ENCODE data around the gene KYAT1. TPM values are rescaled to one million over a fixed set of nuclear protein-coding genes. Genes with fewer than 3 reads are reported as not detected.

Gene KYAT1
- total and polyA plus RNA-seq, 2 of the 13 experiments (the other 11 are each of a cell fraction or from before 2014, with no cell fraction given) = 9.2 to 46.5 TPM

GRCh38 chr9:128921881-128922763, 40.4 kb upstream of the KYAT1 start (continued):
- TF ChIP-seq PRDM10 (CRISPR knock-in tag; IDR thresholded peaks at IDR 0.05; ENCODE audit: low read depth) = peak; percentile 72; the same call in 1 of the 2 replicates
- TF ChIP-seq THYN1 (CRISPR knock-in tag; IDR thresholded peaks at IDR 0.05; ENCODE audit: borderline replicate concordance, low read depth) = no peak
- TF ChIP-seq POGZ (CRISPR knock-in tag; IDR thresholded peaks at IDR 0.05) = no peak
- TF ChIP-seq PPARG (CRISPR knock-in tag; conservative IDR thresholded peaks at IDR 0.05) = no peak
- TF ChIP-seq RCOR2 (CRISPR knock-in tag; IDR thresholded peaks at IDR 0.05) = no peak
- no peak for TF ChIP-seq HES4 (CRISPR knock-in tag; IDR thresholded peaks at IDR 0.05; ENCODE audit: borderline replicate concordance)
- TF ChIP-seq ZNF800 (CRISPR knock-in tag; IDR thresholded peaks at IDR 0.05) = peak; percentile 46; the same call in 1 of the 2 replicates
- no peak for TF ChIP-seq ZNF10 (CRISPR knock-in tag; IDR thresholded peaks at IDR 0.05; ENCODE audit: borderline replicate concordance, low read depth)
- TF ChIP-seq HOMEZ (CRISPR knock-in tag; IDR thresholded peaks at IDR 0.05; ENCODE audit: low read depth) = no peak
- no peak for TF ChIP-seq SOX13 (IDR thresholded peaks at IDR 0.05)
- no peak; a peak in 1 of 4 replicates for TF ChIP-seq SOX13 (CRISPR knock-in tag; conservative IDR thresholded peaks at IDR 0.05 in 1 of 2, IDR thresholded peaks at IDR 0.05 in 1 of 2)
- no peak for TF ChIP-seq DMTF1 (CRISPR knock-in tag; IDR thresholded peaks at IDR 0.05)
- no peak for TF ChIP-seq ZMAT3 (CRISPR knock-in tag; conservative IDR thresholded peaks at IDR 0.05)
- 0 out of 2 replicates have a peak, but pooled peaks have one; percentile 8 for TF ChIP-seq CTCF (CRISPR knock-in tag; IDR thresholded peaks at IDR 0.05)
- no peak for TF ChIP-seq ATF1 (CRISPR knock-in tag; IDR thresholded peaks at IDR 0.05)
- 0 out of 2 replicates have a peak, but pooled peaks have one; percentile 33 for TF ChIP-seq GATAD1 (CRISPR knock-in tag; IDR thresholded peaks at IDR 0.05)
- 0 out of 2 replicates have a peak, but pooled peaks have one; percentile 16 for TF ChIP-seq CEBPG (CRISPR knock-in tag; IDR thresholded peaks at IDR 0.05)
